ENCODE data around the gene ZKSCAN7. TPM values are rescaled to one million over a fixed set of nuclear protein-coding genes. Genes with fewer than 3 reads are reported as not detected.
A peak's percentile ranks its signal among the peaks of the same experiment; 100 is the strongest.

ZKSCAN7 gene
- total and polyA plus RNA-seq, 2 of the 13 experiments (the other 11 are each of a cell fraction or from before 2014, with no cell fraction given): 2.3 to 3.8 TPM

- TF ChIP-seq SSRP1 (CRISPR knock-in tag; IDR thresholded peaks at IDR 0.05) (no peak), SP2 (CRISPR knock-in tag; IDR thresholded peaks at IDR 0.05) (no peak), ZNF18 (CRISPR knock-in tag; IDR thresholded peaks at IDR 0.05; ENCODE audit: insufficient replicate concordance) (no peak), NBN (conservative IDR thresholded peaks at IDR 0.05) (no peak), CEBPB (IDR thresholded peaks at IDR 0.05; ENCODE audit: borderline replicate concordance, low read depth, low read length) (no peak), NFYC (CRISPR knock-in tag; IDR thresholded peaks at IDR 0.05) (no peak), ZBTB20 (CRISPR knock-in tag; IDR thresholded peaks at IDR 0.05; ENCODE audit: borderline replicate concordance, low read depth) (no peak), POLR2AphosphoS5 (IDR thresholded peaks at IDR 0.05; ENCODE audit: low read depth, low read length) (peak; percentile 46; the same call in 1 of the 2 replicates), CHD4 (IDR thresholded peaks at IDR 0.05; ENCODE audit: borderline replicate concordance, low read length) (no peak)
- TF ChIP-seq, protein P1, sequence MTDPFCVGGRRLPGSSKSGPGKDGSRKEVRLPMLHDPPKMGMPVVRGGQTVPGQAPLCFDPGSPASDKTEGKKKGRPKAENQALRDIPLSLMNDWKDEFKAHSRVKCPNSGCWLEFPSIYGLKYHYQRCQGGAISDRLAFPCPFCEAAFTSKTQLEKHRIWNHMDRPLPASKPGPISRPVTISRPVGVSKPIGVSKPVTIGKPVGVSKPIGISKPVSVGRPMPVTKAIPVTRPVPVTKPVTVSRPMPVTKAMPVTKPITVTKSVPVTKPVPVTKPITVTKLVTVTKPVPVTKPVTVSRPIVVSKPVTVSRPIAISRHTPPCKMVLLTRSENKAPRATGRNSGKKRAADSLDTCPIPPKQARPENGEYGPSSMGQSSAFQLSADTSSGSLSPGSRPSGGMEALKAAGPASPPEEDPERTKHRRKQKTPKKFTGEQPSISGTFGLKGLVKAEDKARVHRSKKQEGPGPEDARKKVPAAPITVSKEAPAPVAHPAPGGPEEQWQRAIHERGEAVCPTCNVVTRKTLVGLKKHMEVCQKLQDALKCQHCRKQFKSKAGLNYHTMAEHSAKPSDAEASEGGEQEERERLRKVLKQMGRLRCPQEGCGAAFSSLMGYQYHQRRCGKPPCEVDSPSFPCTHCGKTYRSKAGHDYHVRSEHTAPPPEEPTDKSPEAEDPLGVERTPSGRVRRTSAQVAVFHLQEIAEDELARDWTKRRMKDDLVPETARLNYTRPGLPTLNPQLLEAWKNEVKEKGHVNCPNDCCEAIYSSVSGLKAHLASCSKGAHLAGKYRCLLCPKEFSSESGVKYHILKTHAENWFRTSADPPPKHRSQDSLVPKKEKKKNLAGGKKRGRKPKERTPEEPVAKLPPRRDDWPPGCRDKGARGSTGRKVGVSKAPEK (CRISPR knock-in tag; IDR thresholded peaks at IDR 0.05; ENCODE audit: borderline replicate concordance): no peak
- TF ChIP-seq, protein P2, sequence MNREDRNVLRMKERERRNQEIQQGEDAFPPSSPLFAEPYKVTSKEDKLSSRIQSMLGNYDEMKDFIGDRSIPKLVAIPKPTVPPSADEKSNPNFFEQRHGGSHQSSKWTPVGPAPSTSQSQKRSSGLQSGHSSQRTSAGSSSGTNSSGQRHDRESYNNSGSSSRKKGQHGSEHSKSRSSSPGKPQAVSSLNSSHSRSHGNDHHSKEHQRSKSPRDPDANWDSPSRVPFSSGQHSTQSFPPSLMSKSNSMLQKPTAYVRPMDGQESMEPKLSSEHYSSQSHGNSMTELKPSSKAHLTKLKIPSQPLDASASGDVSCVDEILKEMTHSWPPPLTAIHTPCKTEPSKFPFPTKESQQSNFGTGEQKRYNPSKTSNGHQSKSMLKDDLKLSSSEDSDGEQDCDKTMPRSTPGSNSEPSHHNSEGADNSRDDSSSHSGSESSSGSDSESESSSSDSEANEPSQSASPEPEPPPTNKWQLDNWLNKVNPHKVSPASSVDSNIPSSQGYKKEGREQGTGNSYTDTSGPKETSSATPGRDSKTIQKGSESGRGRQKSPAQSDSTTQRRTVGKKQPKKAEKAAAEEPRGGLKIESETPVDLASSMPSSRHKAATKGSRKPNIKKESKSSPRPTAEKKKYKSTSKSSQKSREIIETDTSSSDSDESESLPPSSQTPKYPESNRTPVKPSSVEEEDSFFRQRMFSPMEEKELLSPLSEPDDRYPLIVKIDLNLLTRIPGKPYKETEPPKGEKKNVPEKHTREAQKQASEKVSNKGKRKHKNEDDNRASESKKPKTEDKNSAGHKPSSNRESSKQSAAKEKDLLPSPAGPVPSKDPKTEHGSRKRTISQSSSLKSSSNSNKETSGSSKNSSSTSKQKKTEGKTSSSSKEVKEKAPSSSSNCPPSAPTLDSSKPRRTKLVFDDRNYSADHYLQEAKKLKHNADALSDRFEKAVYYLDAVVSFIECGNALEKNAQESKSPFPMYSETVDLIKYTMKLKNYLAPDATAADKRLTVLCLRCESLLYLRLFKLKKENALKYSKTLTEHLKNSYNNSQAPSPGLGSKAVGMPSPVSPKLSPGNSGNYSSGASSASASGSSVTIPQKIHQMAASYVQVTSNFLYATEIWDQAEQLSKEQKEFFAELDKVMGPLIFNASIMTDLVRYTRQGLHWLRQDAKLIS (CRISPR knock-in tag; IDR thresholded peaks at IDR 0.05): no peak
- TF ChIP-seq, protein P3, sequence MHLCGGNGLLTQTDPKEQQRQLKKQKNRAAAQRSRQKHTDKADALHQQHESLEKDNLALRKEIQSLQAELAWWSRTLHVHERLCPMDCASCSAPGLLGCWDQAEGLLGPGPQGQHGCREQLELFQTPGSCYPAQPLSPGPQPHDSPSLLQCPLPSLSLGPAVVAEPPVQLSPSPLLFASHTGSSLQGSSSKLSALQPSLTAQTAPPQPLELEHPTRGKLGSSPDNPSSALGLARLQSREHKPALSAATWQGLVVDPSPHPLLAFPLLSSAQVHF (CRISPR knock-in tag; IDR thresholded peaks at IDR 0.05): 0 out of 2 replicates have a peak, but pooled peaks have one; percentile 55
- TF ChIP-seq, protein P4, sequence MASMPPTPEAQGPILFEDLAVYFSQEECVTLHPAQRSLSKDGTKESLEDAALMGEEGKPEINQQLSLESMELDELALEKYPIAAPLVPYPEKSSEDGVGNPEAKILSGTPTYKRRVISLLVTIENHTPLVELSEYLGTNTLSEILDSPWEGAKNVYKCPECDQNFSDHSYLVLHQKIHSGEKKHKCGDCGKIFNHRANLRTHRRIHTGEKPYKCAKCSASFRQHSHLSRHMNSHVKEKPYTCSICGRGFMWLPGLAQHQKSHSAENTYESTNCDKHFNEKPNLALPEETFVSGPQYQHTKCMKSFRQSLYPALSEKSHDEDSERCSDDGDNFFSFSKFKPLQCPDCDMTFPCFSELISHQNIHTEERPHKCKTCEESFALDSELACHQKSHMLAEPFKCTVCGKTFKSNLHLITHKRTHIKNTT (CRISPR knock-in tag; IDR thresholded peaks at IDR 0.05): no peak
Observed at GRCh38 chr3:44554626-44555592, at the start of gene ZKSCAN7 (continued).
